HepG2 (cell line): Measurements from ENCODE around the gene TTLL4. TPM values are rescaled to one million over a fixed set of nuclear protein-coding genes. Genes with fewer than 3 reads are reported as not detected.

ENCODE experiments used
- CCDC6 ChIP-seq: sonication (generic); formaldehyde crosslinking; IDR thresholded peaks from 2 replicates; pipeline ENCODE4 v1.8.1; 2022; ENCODE audit warnings: mild to moderate bottlenecking, missing genetic modification reagents, moderate library complexity
- JARID2 ChIP-seq: sonication (generic); formaldehyde crosslinking; IDR thresholded peaks from 2 replicates; pipeline ENCODE4 v1.8.1; 2023; ENCODE audit warnings: missing genetic modification reagents, inconsistent platforms; ENCODE audit not compliant: insufficient replicate concordance
- MAFG ChIP-seq: sonication (generic); formaldehyde crosslinking; IDR thresholded peaks from 2 replicates; pipeline ENCODE4 v1.5.1; 2020; ENCODE audit warnings: mild to moderate bottlenecking, missing genetic modification reagents
- PAF1 ChIP-seq: IDR thresholded peaks from 2 replicates; pipeline ENCODE4 v1.6.1; 2016; ENCODE audit warnings: missing genetic modification reagents, missing compliant biosample characterization
- TP53 ChIP-seq: sonication (generic); formaldehyde crosslinking; conservative IDR thresholded peaks from 2 replicates; pipeline ENCODE4 v1.4.0; 2020; ENCODE audit warnings: missing genetic modification reagents
- ZFP36 ChIP-seq: fragments of 150-350 bp; IDR thresholded peaks from 2 replicates; pipeline ENCODE4 v1.6.1; 2018; ENCODE audit warnings: borderline replicate concordance, low read length, low read depth; ENCODE audit not compliant: partially characterized antibody
- ZFP41 ChIP-seq: sonication (generic); formaldehyde crosslinking; IDR thresholded peaks from 2 replicates; pipeline ENCODE4 v1.4.0; 2020; ENCODE audit warnings: mild to moderate bottlenecking, missing genetic modification reagents, borderline replicate concordance
- ZNF253 ChIP-seq: sonication (generic); formaldehyde crosslinking; IDR thresholded peaks from 2 replicates; pipeline ENCODE4 v1.8.0; 2022; ENCODE audit warnings: mild to moderate bottlenecking, missing genetic modification reagents, borderline replicate concordance
- ZNF562 ChIP-seq: sonication (generic); formaldehyde crosslinking; IDR thresholded peaks from 2 replicates; pipeline ENCODE4 v1.8.0; 2022; ENCODE audit warnings: missing genetic modification reagents, borderline replicate concordance
- ZZZ3 ChIP-seq: sonication (generic); formaldehyde crosslinking; IDR thresholded peaks from 2 replicates; pipeline ENCODE4 v1.4.0; 2020; ENCODE audit warnings: missing genetic modification reagents, mild to moderate bottlenecking, borderline replicate concordance
- polyA plus RNA-seq, 8 experiments: library from polyadenylated mRNA; depleted of rRNA in 3 of 8; stranded (reverse) in 7 of 8; unstranded in 1 of 8; fragments of >200 nt; fragmentation: Illumina TruSeq in 4 of 8; extraction: Trizol in 4 of 8; gene quantifications; 2 replicates each; pipeline versions ENCODE4 v1.2.1 to v1.2.3, GENCODE V29; 2011 to 2016; ENCODE audit warnings: low read depth in 4 of 8, missing spikeins in 1 of 8, mixed read lengths in 1 of 8; ENCODE audit not compliant: insufficient read depth in 1 of 8
- total RNA-seq, 5 experiments: library from RNA; depleted of rRNA; stranded (reverse); fragments of >200 nt; fragmentation: Illumina TruSeq; extraction: Trizol; gene quantifications; 2 replicates each; pipeline ENCODE4 v1.2.3, GENCODE V29; 2016; ENCODE audit warnings: low read depth in 1 of 5
- TF ChIP-seq, protein P1 (sequence below): IDR thresholded peaks from 2 replicates; pipeline ENCODE4 v1.6.1; 2016; ENCODE audit warnings: low read depth
- TF ChIP-seq, protein P2 (sequence below): sonication (generic); formaldehyde crosslinking; conservative IDR thresholded peaks from 2 replicates; pipeline ENCODE4 v1.8.1; 2023; ENCODE audit warnings: missing genetic modification reagents
- TF ChIP-seq, protein P3 (sequence below): IDR thresholded peaks from 2 replicates; pipeline ENCODE4 v1.6.1; 2016; ENCODE audit warnings: missing biosample characterization, missing genetic modification reagents, low read depth
- TF ChIP-seq, protein P4 (sequence below): sonication (generic); formaldehyde crosslinking; IDR thresholded peaks from 2 replicates; pipeline ENCODE4 v1.4.0; 2020; ENCODE audit warnings: low read depth, mild to moderate bottlenecking, missing genetic modification reagents
- TF ChIP-seq, protein P5 (sequence below): sonication (generic); formaldehyde crosslinking; conservative IDR thresholded peaks from 2 replicates; pipeline ENCODE4 v1.4.0; 2020; ENCODE audit warnings: mild to moderate bottlenecking, missing genetic modification reagents, moderate library complexity

TTLL4 gene
- total and polyA plus RNA-seq, 2 of the 13 experiments (the other 11 are each of a cell fraction or from before 2014, with no cell fraction given), result 77.5 to 84.6 TPM

DNA sequence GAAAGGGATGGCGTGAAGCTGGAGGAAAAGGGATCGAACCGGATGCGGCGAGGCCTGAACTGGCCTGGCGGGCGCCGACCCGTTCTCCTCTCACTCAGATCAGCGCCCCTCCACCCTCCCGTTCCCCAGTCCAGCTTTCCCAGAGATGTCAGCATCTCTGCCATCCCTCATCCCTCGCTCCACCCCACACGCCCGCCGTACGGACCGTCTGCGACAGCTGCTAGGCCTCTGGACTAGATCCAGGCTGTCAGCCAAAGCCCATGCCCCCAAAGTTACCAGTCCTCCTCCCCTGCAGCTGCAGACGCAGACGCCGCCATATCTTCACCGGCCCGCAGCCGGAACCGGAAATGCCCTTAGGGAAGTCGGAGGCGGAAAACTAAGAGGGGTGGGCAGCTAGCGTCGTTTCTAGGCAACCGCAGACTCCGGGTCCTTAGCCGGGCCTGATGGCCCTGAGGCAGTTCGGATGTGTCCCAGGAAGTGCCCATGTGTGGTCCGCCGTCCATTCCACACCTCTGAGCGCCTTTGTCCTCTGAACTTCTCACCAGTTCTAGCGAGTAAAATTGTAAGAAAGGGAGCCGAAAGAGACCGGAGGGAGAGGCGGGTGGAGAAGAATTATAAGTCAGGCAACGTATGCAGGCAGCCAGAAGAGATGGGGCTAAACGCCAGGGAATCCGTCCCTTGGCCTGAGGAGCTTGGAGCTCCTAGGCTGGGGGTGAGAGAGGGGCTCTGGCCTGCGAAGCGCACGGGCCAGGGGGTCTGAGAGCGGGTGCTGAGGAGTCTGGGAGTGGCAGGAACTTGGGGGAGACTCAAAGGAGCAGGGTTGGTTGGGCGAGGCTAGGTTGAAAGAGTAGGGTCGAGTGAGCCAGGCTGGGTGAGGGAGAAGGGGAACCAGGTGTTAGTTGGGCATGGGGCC, 38.7 kb upstream of the TTLL4 start, which contains the start of the genes RNF25 and STK36 (continued):
- TF ChIP-seq, protein P1, sequence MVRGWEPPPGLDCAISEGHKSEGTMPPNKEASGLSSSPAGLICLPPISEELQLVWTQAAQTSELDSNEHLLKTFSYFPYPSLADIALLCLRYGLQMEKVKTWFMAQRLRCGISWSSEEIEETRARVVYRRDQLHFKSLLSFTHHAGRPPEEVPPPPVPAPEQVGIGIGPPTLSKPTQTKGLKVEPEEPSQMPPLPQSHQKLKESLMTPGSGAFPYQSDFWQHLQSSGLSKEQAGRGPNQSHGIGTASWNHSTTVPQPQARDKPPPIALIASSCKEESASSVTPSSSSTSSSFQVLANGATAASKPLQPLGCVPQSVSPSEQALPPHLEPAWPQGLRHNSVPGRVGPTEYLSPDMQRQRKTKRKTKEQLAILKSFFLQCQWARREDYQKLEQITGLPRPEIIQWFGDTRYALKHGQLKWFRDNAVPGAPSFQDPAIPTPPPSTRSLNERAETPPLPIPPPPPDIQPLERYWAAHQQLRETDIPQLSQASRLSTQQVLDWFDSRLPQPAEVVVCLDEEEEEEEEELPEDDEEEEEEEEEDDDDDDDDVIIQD, result no peak
- TF ChIP-seq CCDC6 (CRISPR knock-in tag) (peak; percentile 83; the same call in 1 of the 2 replicates), MAFG (CRISPR knock-in tag) (no peak), TP53 (CRISPR knock-in tag) (no peak), ZFP41 (CRISPR knock-in tag) (peak; percentile 41; the same call in 1 of the 2 replicates), ZZZ3 (CRISPR knock-in tag) (peak; percentile 44; the same call in 1 of the 2 replicates), ZNF562 (CRISPR knock-in tag) (no peak), PAF1 (CRISPR knock-in tag) (no peak), ZFP36 (no peak), ZNF253 (CRISPR knock-in tag) (peak; percentile 71; the same call in 1 of the 2 replicates), JARID2 (no peak)
- TF ChIP-seq, protein P2, sequence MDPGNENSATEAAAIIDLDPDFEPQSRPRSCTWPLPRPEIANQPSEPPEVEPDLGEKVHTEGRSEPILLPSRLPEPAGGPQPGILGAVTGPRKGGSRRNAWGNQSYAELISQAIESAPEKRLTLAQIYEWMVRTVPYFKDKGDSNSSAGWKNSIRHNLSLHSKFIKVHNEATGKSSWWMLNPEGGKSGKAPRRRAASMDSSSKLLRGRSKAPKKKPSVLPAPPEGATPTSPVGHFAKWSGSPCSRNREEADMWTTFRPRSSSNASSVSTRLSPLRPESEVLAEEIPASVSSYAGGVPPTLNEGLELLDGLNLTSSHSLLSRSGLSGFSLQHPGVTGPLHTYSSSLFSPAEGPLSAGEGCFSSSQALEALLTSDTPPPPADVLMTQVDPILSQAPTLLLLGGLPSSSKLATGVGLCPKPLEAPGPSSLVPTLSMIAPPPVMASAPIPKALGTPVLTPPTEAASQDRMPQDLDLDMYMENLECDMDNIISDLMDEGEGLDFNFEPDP (CRISPR knock-in tag), result no peak
- TF ChIP-seq, protein P3, sequence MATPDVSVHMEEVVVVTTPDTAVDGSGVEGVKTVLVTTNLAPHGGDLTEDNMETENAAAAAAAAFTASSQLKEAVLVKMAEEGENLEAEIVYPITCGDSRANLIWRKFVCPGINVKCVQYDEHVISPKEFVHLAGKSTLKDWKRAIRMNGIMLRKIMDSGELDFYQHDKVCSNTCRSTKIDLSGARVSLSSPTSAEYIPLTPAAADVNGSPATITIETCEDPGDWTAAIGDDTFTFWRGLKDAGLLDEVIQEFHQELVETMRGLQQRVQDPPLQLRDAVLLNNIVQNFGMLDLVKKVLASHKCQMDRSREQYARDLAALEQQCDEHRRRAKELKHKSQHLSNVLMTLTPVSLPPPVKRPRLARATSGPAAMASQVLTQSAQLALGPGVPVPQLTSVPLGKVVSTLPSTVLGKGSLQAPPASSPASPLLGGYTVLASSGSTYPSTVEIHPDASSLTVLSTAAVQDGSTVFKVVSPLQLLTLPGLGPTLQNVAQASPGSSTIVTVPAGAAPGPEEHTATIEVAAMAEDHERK (CRISPR knock-in tag), result 0 out of 2 replicates have a peak, but pooled peaks have one; percentile 39
- TF ChIP-seq, protein P4, sequence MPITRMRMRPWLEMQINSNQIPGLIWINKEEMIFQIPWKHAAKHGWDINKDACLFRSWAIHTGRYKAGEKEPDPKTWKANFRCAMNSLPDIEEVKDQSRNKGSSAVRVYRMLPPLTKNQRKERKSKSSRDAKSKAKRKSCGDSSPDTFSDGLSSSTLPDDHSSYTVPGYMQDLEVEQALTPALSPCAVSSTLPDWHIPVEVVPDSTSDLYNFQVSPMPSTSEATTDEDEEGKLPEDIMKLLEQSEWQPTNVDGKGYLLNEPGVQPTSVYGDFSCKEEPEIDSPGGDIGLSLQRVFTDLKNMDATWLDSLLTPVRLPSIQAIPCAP (CRISPR knock-in tag), result 0 out of 2 replicates have a peak, but pooled peaks have one; percentile 38
- TF ChIP-seq, protein P5, sequence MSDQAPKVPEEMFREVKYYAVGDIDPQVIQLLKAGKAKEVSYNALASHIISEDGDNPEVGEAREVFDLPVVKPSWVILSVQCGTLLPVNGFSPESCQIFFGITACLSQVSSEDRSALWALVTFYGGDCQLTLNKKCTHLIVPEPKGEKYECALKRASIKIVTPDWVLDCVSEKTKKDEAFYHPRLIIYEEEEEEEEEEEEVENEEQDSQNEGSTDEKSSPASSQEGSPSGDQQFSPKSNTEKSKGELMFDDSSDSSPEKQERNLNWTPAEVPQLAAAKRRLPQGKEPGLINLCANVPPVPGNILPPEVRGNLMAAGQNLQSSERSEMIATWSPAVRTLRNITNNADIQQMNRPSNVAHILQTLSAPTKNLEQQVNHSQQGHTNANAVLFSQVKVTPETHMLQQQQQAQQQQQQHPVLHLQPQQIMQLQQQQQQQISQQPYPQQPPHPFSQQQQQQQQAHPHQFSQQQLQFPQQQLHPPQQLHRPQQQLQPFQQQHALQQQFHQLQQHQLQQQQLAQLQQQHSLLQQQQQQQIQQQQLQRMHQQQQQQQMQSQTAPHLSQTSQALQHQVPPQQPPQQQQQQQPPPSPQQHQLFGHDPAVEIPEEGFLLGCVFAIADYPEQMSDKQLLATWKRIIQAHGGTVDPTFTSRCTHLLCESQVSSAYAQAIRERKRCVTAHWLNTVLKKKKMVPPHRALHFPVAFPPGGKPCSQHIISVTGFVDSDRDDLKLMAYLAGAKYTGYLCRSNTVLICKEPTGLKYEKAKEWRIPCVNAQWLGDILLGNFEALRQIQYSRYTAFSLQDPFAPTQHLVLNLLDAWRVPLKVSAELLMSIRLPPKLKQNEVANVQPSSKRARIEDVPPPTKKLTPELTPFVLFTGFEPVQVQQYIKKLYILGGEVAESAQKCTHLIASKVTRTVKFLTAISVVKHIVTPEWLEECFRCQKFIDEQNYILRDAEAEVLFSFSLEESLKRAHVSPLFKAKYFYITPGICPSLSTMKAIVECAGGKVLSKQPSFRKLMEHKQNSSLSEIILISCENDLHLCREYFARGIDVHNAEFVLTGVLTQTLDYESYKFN (CRISPR knock-in tag), result peak; percentile 37; the same call in 1 of the 2 replicates
